Fibroblast of the aortic adventitia (primary cell): Measurements from ENCODE around the gene COP1. TPM values are rescaled to one million over a fixed set of nuclear protein-coding genes. Genes with fewer than 3 reads are reported as not detected.
A peak's percentile ranks its signal among the peaks of the same experiment; 100 is the strongest.

Source experiments
- DNase-seq: peaks from one replicate; pipeline ENCODE4 v3.0.0-alpha.2; 2010; ENCODE audit warnings: low read depth
- H3K4me3 ChIP-seq: 2 replicates; pipeline ENCODE4 v1.5.1; 2011; ENCODE audit warnings: low read depth, mild to moderate bottlenecking, control low read depth, low read length, moderate library complexity
- CTCF ChIP-seq: IDR thresholded peaks from 2 replicates; pipeline ENCODE4 v1.5.1; 2011; ENCODE audit warnings: mild to moderate bottlenecking, low read length, control low read depth, inconsistent platforms; ENCODE audit not compliant: insufficient read depth
- small RNA-seq: library from RNA; depleted of rRNA; stranded (forward); fragments of <200 nt; gene quantifications from one replicate; pipeline ENCODE3, GENCODE V24; 2012
- total RNA-seq: library from RNA; depleted of rRNA; stranded (reverse); fragments of >200 nt; gene quantifications from 2 replicates; pipeline ENCODE4 v1.2.3, GENCODE V29; 2012; ENCODE audit warnings: low replicate concordance

The COP1 gene
- total RNA-seq, 1 donor = 56.6 TPM

- DNase-seq = no peak
- no peak overlapping the region for H3K4me3 ChIP-seq
- TF ChIP-seq CTCF = no peak
Observed at GRCh38 chr1:175904808-175905207, 302.3 kb downstream of the COP1 start.

GRCh38 chr1:175902281-175902680 is 304.8 kb downstream of the COP1 start:
- TF ChIP-seq CTCF = no peak
- DNase-seq = no peak
- no peak overlapping the region for H3K4me3 ChIP-seq

GRCh38 chr1:175901076-175901836 is 305.8 kb downstream of the COP1 start:
- no peak for TF ChIP-seq CTCF
- no peak overlapping the region for H3K4me3 ChIP-seq

GRCh38 chr1:175900171-175900570 is 306.9 kb downstream of the COP1 start:
- DNase-seq = no peak
- TF ChIP-seq CTCF = no peak
- no peak overlapping the region for H3K4me3 ChIP-seq

More at GRCh38 chr1:175901076-175901836, 305.8 kb downstream of the COP1 start:
- DNase-seq = no peak

GRCh38 chr1:175895966-175896365 is 311.1 kb downstream of the COP1 start:
- no peak overlapping the region for H3K4me3 ChIP-seq
- no peak for DNase-seq
- TF ChIP-seq CTCF = no peak

Small RNA genes lying within 50 kb of the gene (small RNA-seq; reads per million reads assigned to genes)
- gene RF00066 = not detected
- not detected for gene RNU2-12P
- not detected for gene RPS29P5
- 26.7 reads per million, percentile 96 among the genes with 10 or more reads in this experiment for gene SCARNA3
